ENCODE results near the gene METTL3. TPM values are rescaled to one million over a fixed set of nuclear protein-coding genes. Genes with fewer than 3 reads are reported as not detected.

Gene METTL3
- total and polyA plus RNA-seq, 2 of the 13 experiments (the other 11 are each of a cell fraction or from before 2014, with no cell fraction given) = 123 to 130 TPM

- TF ChIP-seq ZNF180 (CRISPR knock-in tag; IDR thresholded peaks at IDR 0.05; ENCODE audit: borderline replicate concordance, low read depth) (no peak), FOSL2 (CRISPR knock-in tag; IDR thresholded peaks at IDR 0.05) (no peak), PAWR (CRISPR knock-in tag; IDR thresholded peaks at IDR 0.05; ENCODE audit: borderline replicate concordance) (no peak), SYNCRIP (IDR thresholded peaks at IDR 0.05; ENCODE audit: insufficient read depth, low read depth, low read length) (no peak), ZNF772 (CRISPR knock-in tag; IDR thresholded peaks at IDR 0.05) (0 out of 2 replicates have a peak, but pooled peaks have one; percentile 10), ZNF781 (CRISPR knock-in tag; IDR thresholded peaks at IDR 0.05; ENCODE audit: borderline replicate concordance, not compliant biosample characterization) (peak; percentile 70), ZBTB26 (CRISPR knock-in tag; IDR thresholded peaks at IDR 0.05; ENCODE audit: borderline replicate concordance) (0 out of 2 replicates have a peak, but pooled peaks have one; percentile 32), PITX1 (CRISPR knock-in tag; IDR thresholded peaks at IDR 0.05) (peak; percentile 85), BATF2 (CRISPR knock-in tag; IDR thresholded peaks at IDR 0.05) (no peak), FOXA3 (CRISPR knock-in tag; IDR thresholded peaks at IDR 0.05) (peak; percentile 52), ZHX1 (CRISPR knock-in tag; IDR thresholded peaks at IDR 0.05; ENCODE audit: low read depth) (0 out of 2 replicates have a peak, but pooled peaks have one; percentile 40), ZNF614 (CRISPR knock-in tag; IDR thresholded peaks at IDR 0.05; ENCODE audit: borderline replicate concordance) (0 out of 2 replicates have a peak, but pooled peaks have one; percentile 59), TOPORS (CRISPR knock-in tag; IDR thresholded peaks at IDR 0.05) (no peak), HDAC2 (CRISPR knock-in tag; IDR thresholded peaks at IDR 0.05) (peak; percentile 79), TFDP1 (CRISPR knock-in tag; IDR thresholded peaks at IDR 0.05; ENCODE audit: borderline replicate concordance) (no peak), SP5 (CRISPR knock-in tag; IDR thresholded peaks at IDR 0.05; ENCODE audit: borderline replicate concordance, low read depth) (peak; percentile 42; the same call in 1 of the 2 replicates), ETS1 (CRISPR knock-in tag; IDR thresholded peaks at IDR 0.05) (no peak), ZNF572 (CRISPR knock-in tag; IDR thresholded peaks at IDR 0.05) (no peak), ZFP37 (CRISPR knock-in tag; IDR thresholded peaks at IDR 0.05; ENCODE audit: borderline replicate concordance) (peak; percentile 39; the same call in 1 of the 2 replicates), ZNF841 (CRISPR knock-in tag; IDR thresholded peaks at IDR 0.05; ENCODE audit: borderline replicate concordance) (no peak), SALL1 (CRISPR knock-in tag; IDR thresholded peaks at IDR 0.05) (peak; percentile 35; the same call in 1 of the 2 replicates), ATF1 (CRISPR knock-in tag; IDR thresholded peaks at IDR 0.05) (peak; percentile 37; the same call in 1 of the 2 replicates), STAT5B (CRISPR knock-in tag; IDR thresholded peaks at IDR 0.05) (no peak; the same call in 1 of the 2 replicates)
These were observed 46.2 kb upstream of the METTL3 start (continued) for GRCh38 chr14:21557084-21557901.
